Endodermal cell (in vitro differentiated cells): ENCODE data around the gene KLHL22. TPM values are rescaled to one million over a fixed set of nuclear protein-coding genes. Genes with fewer than 3 reads are reported as not detected.
"Not testable (repeated sequence)": the region's sequence is repeated elsewhere in the genome, so short reads cannot be mapped to it uniquely, and the experiment has no call there.

Experiments
- DNase-seq: peaks from one replicate; pipeline ENCODE4 v3.0.0-alpha.2; 2017
- H3K27ac ChIP-seq: 2 replicates; pipeline ENCODE4 v1.5.1; 2013; ENCODE audit warnings: mild to moderate bottlenecking, low read depth, low read length, moderate library complexity
- H3K27me3 ChIP-seq: 2 replicates; pipeline ENCODE4 v1.6.1; 2013; ENCODE audit warnings: mild to moderate bottlenecking, low read length, moderate library complexity; ENCODE audit not compliant: insufficient read depth, control insufficient read depth, poor library complexity, severe bottlenecking
- H3K36me3 ChIP-seq: 2 replicates; pipeline ENCODE4 v1.7.0; 2013; ENCODE audit warnings: mild to moderate bottlenecking, low read length, moderate library complexity; ENCODE audit not compliant: control insufficient read depth, insufficient read depth
- H3K4me1 ChIP-seq: one replicate; pipeline ENCODE4 v1.7.0; 2013; ENCODE audit warnings: low read length; ENCODE audit not compliant: control insufficient read depth, insufficient read depth
- H3K4me3 ChIP-seq: 2 replicates; pipeline ENCODE4 v1.5.1; 2013; ENCODE audit warnings: mild to moderate bottlenecking, low read length, moderate library complexity
- H3K9ac ChIP-seq: 2 replicates; pipeline ENCODE4 v1.6.1; 2013; ENCODE audit warnings: mild to moderate bottlenecking, low read length, moderate library complexity; ENCODE audit not compliant: poor library complexity, severe bottlenecking; ENCODE audit errors: extremely low read depth
- H3K9me3 ChIP-seq: 2 replicates; pipeline ENCODE4 v1.6.1; 2013; ENCODE audit warnings: mild to moderate bottlenecking, low read length, moderate library complexity; ENCODE audit not compliant: control insufficient read depth
- H3K27ac Mint-ChIP-seq: 2 replicates; pipeline ENCODE4 v1.8.0; 2020; ENCODE audit warnings: mixed read lengths
- H3K27me3 Mint-ChIP-seq: 2 replicates; pipeline ENCODE4 v1.8.0; 2021; ENCODE audit warnings: mild to moderate bottlenecking, mixed read lengths; ENCODE audit not compliant: insufficient read depth
- H3K36me3 Mint-ChIP-seq: 2 replicates; pipeline ENCODE4 v1.8.0; 2020; ENCODE audit warnings: low read depth, mixed read lengths
- H3K4me1 Mint-ChIP-seq: 2 replicates; pipeline ENCODE4 v1.8.0; 2020; ENCODE audit warnings: mixed read lengths
- H3K4me3 Mint-ChIP-seq: 2 replicates; pipeline ENCODE4 v1.8.0; 2020; ENCODE audit warnings: mild to moderate bottlenecking, moderate library complexity, mixed read lengths
- H3K9me3 Mint-ChIP-seq: 2 replicates; pipeline ENCODE4 v1.8.0; 2020; ENCODE audit warnings: mild to moderate bottlenecking, mixed read lengths
- WGBS, 2 experiments: methylation state at CpG; one replicate each; pipeline versions ENCODE4 v1.1.5 to v1.1.7; 2013; ENCODE audit warnings: missing lambda C conversion rate in 2 of 2, mixed read lengths in 1 of 2; ENCODE audit not compliant: insufficient coverage in 1 of 2, insufficient read length in 1 of 2; 5-methylcytosine and 5-hydroxymethylcytosine counted together
- total RNA-seq, 2 donors: library from RNA; stranded (reverse); fragmentation: NEBNext Ultra II Directional in 1 of 2; extraction: Animal tissue kit (Norgen Biotek cat#: 25700) in 1 of 2; gene quantifications; 2 replicates in 1 of 2; 3 replicates in 1 of 2; pipeline ENCODE4 v1.2.1, GENCODE V29; 2021
- TF ChIP-seq, protein P1 (sequence below): fragments of 200-600 bp; sonication (generic); conservative IDR thresholded peaks from 2 replicates; pipeline ENCODE4 v1.5.0; 2021; ENCODE audit warnings: antibody characterized with exemption, mild to moderate bottlenecking

The KLHL22 gene
- total RNA-seq, 2 donors from 2014 or later, result 26.5 to 32.8 TPM

GRCh38 chr22:20486229-20486628 is 9.4 kb downstream of the KLHL22 start:
- 79 to 99% methylated on average over 2 of the region's 2 CpGs for WGBS, 2 experiments
- Histone ChIP-seq H3K9me3 (no peaks in the 10 kb centered on the region), H3K4me1 (no peaks in the 10 kb centered on the region), H3K36me3 (peaks cover 7% of the 10 kb centered on the region), H3K9ac (no peak overlapping the region), H3K4me3 (no peak overlapping the region), H3K27ac (no peak overlapping the region), H3K27me3 (no peaks in the 10 kb centered on the region)
- H3K36me3 Mint-ChIP-seq, result peaks cover 18% of the 10 kb centered on the region
- H3K4me1 Mint-ChIP-seq, result peaks cover 14% of the 10 kb centered on the region
- H3K27me3 Mint-ChIP-seq, result no peaks in the 10 kb centered on the region
- H3K27ac Mint-ChIP-seq, result no peak overlapping the region
- TF ChIP-seq, protein P1, sequence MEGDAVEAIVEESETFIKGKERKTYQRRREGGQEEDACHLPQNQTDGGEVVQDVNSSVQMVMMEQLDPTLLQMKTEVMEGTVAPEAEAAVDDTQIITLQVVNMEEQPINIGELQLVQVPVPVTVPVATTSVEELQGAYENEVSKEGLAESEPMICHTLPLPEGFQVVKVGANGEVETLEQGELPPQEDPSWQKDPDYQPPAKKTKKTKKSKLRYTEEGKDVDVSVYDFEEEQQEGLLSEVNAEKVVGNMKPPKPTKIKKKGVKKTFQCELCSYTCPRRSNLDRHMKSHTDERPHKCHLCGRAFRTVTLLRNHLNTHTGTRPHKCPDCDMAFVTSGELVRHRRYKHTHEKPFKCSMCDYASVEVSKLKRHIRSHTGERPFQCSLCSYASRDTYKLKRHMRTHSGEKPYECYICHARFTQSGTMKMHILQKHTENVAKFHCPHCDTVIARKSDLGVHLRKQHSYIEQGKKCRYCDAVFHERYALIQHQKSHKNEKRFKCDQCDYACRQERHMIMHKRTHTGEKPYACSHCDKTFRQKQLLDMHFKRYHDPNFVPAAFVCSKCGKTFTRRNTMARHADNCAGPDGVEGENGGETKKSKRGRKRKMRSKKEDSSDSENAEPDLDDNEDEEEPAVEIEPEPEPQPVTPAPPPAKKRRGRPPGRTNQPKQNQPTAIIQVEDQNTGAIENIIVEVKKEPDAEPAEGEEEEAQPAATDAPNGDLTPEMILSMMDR, result no peak
- H3K9me3 Mint-ChIP-seq, result no peaks in the 10 kb centered on the region
- DNase-seq, result no peak
- no peak overlapping the region for H3K4me3 Mint-ChIP-seq

DNA sequence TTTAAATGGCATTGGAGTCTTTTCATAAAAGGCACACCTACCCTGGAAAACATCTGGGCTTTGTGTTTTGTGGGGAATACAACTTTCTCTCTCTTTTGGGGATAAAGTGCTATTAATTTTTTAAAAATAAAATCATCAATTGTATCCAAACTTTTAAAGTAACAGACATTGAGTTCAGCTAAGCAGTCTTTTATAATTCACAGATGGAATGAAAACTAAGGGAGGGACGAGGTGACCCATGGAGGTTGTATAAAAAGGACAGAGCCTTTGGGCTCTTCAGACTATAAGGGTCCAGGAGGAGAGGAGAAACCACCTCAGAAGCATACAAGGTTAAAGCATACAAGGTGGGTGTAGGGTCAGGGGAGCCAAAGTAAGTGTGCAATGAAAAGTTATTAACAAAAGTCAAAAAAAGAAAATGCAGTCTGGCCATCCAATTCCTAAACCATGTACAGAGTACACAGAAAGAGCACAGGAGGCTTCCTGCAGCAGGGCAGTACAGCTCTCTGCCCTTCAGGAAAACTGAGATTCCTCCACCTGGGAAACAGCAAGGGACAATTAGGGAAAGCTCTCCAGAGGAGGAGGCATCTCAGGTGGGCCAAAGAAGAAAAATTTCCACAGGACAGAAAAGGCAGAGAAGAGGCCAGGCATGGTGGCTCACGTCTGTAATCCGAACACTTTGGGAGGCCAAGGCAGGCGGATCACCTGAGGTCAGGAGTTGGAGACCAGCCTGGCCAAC is 10.5 kb downstream of the KLHL22 start:
- Histone ChIP-seq H3K36me3 (peaks cover 7% of the 10 kb centered on the region), H3K9me3 (no peaks in the 10 kb centered on the region), H3K9ac (no peak overlapping the region), H3K4me1 (no peaks in the 10 kb centered on the region), H3K27me3 (no peaks in the 10 kb centered on the region), H3K27ac (no peak overlapping the region), H3K4me3 (no peak overlapping the region)
- Mint-ChIP-seq H3K36me3 (peaks cover 22% of the 10 kb centered on the region), H3K27me3 (no peaks in the 10 kb centered on the region), H3K27ac (no peak overlapping the region), H3K4me1 (peaks cover 14% of the 10 kb centered on the region), H3K9me3 (no peaks in the 10 kb centered on the region), H3K4me3 (no peak overlapping the region)
- TF ChIP-seq, protein P1, result no peak
- WGBS, 2 experiments, result 94 to 96% methylated on average over 4 of the region's 4 CpGs
- DNase-seq, result no peak

DNA sequence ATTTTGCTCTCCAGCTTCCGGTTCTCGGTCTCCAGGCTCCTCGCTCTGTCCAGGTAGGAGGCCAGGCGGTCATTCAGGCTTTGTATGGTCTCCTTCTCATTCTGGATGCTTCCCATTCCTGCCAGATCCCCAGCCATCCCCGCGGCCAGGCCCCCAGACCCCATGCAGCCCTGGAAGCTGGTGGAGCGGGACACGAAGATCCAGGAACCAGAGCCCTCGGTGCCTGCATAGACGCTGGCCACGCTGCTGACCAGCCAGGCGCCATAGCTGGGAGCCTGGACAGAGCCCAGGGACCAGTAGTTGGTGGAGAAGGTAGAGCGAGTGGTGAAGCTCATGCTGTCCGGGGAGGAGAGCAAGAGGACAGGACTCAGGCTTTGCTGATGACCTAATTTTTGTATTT is 11.8 kb downstream of the KLHL22 start:
- WGBS, 2 experiments, result 96 to 98% methylated on average over 7 to 14 of the region's 14 CpGs
- no peak overlapping the region for H3K4me3 Mint-ChIP-seq

DNA sequence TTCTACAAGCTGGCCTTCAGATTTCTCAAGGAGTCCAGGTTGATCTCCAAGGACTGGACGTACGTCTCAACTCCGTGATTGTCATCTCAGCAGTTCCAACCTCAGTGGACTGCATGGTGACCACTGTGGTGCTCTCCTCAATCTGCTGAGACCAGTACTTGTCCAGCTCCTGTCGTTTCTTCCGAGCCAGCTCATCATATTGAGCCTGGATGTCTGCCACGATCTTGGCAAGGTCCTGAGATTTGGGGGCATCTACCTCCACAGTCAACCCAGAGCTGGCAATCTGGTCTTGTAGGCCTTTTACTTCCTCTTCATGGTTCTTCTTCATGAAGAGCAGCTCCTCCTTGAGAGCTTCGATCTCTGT is 12.5 kb downstream of the KLHL22 start:
- H3K4me3 ChIP-seq, H3K36me3 ChIP-seq, H3K4me1 ChIP-seq, H3K27me3 Mint-ChIP-seq, H3K4me3 Mint-ChIP-seq, H3K27me3 ChIP-seq, H3K9me3 Mint-ChIP-seq, H3K27ac Mint-ChIP-seq, H3K4me1 Mint-ChIP-seq, H3K27ac ChIP-seq, H3K9me3 ChIP-seq, DNase-seq, H3K9ac ChIP-seq: not testable (repeated sequence)
- WGBS, 2 experiments, result 95 to 96% methylated on average over 7 of the region's 7 CpGs
- peaks cover 26% of the 10 kb centered on the region for H3K36me3 Mint-ChIP-seq

More for the DNA sequence above, 11.8 kb downstream of the KLHL22 start:
- no peaks in the 10 kb centered on the region for H3K9me3 Mint-ChIP-seq
- peaks cover 7% of the 10 kb centered on the region for H3K4me1 Mint-ChIP-seq
- no peak overlapping the region for H3K4me3 ChIP-seq
- no peaks in the 10 kb centered on the region for H3K4me1 ChIP-seq
- H3K9ac ChIP-seq, result no peak overlapping the region
- DNase-seq, result no peak
- peaks cover 7% of the 10 kb centered on the region for H3K36me3 ChIP-seq
- H3K27me3 ChIP-seq, result no peaks in the 10 kb centered on the region
- H3K9me3 ChIP-seq, result no peaks in the 10 kb centered on the region
- no peak overlapping the region for H3K27ac ChIP-seq
- H3K27ac Mint-ChIP-seq, result no peak overlapping the region
- TF ChIP-seq, protein P1, result no peak
- peaks cover 26% of the 10 kb centered on the region for H3K36me3 Mint-ChIP-seq
- no peaks in the 10 kb centered on the region for H3K27me3 Mint-ChIP-seq
